T-cell (primary cell): ENCODE measurements around the gene CA10. TPM values are rescaled to one million over a fixed set of nuclear protein-coding genes. Genes with fewer than 3 reads are reported as not detected.

ENCODE experiments used
- ATAC-seq, 4 experiments: fragments of 200-7000 bp in 3 of 4; fragments of 150-1000 bp in 1 of 4; cut with Tn5 transposase; replicated peaks in 1 of 4; 1 replicate in 3 of 4; 2 replicates in 1 of 4; pipeline ENCODE4 v1.10.0; 2021; ENCODE audit warnings: moderate library complexity in 3 of 4, mild to moderate bottlenecking in 2 of 4, moderate number of reproducible peaks in 1 of 4
- CTCF ChIA-PET, 2 donors: fragments of 300-600 bp; sonication (Branson Sonifier 250); formaldehyde crosslinking; loops; one replicate each; lab custom pipeline; 2022; ENCODE audit warnings: antibody characterized with exemption in 2 of 2; lab: Charles Lee
- POLR2A ChIA-PET, 2 donors: fragments of 300-600 bp; sonication (Branson Sonifier 250); formaldehyde crosslinking; loops; one replicate each; lab custom pipeline; 2022; ENCODE audit warnings: antibody characterized with exemption in 2 of 2; lab: Charles Lee
- DNase-seq, 35 experiments: peaks; one replicate each; pipeline versions ENCODE4 v3.0.0 to v3.0.0-alpha.2; 2013 to 2023
- H3K27ac ChIP-seq: one replicate; pipeline ENCODE4 v1.5.1; 2013; ENCODE audit warnings: low read length
- H3K27me3 ChIP-seq, 2 experiments: replicated peaks in 1 of 2; 1 replicate in 1 of 2; 2 replicates in 1 of 2; pipeline versions ENCODE4 v1.6.1 to v1.7.0; 2013; ENCODE audit warnings: low read length in 1 of 2, mixed read lengths in 1 of 2; ENCODE audit not compliant: control insufficient read depth in 2 of 2, insufficient read depth in 2 of 2; ENCODE audit errors: extremely low read depth in 1 of 2
- H3K36me3 ChIP-seq, 2 donors: 1 replicate in 1 of 2; 2 replicates in 1 of 2; pipeline versions ENCODE4 v1.6.1 to v1.7.0; 2013; ENCODE audit warnings: low read length in 1 of 2; ENCODE audit not compliant: control insufficient read depth in 2 of 2, insufficient read depth in 1 of 2; ENCODE audit errors: extremely low read depth in 1 of 2
- H3K4me1 ChIP-seq, 2 experiments: 1 replicate in 1 of 2; 2 replicates in 1 of 2; pipeline versions ENCODE4 v1.6.1 to v1.7.0; 2013; ENCODE audit warnings: low read length in 2 of 2, mixed read lengths in 1 of 2; ENCODE audit not compliant: insufficient read depth in 2 of 2, control insufficient read depth in 1 of 2; ENCODE audit errors: extremely low read depth in 1 of 2
- H3K4me3 ChIP-seq, 2 donors: 1 replicate in 1 of 2; 2 replicates in 1 of 2; pipeline versions ENCODE4 v1.5.1 to v1.7.0; 2013; ENCODE audit warnings: mild to moderate bottlenecking in 2 of 2, low read length in 1 of 2, moderate library complexity in 1 of 2; ENCODE audit not compliant: control insufficient read depth in 1 of 2; ENCODE audit errors: extremely low read depth in 1 of 2
- H3K9me3 ChIP-seq: 2 replicates; pipeline ENCODE4 v1.7.0; 2013
- H3K27ac Mint-ChIP-seq, 2 donors: one replicate each; pipeline ENCODE4 v1.8.0; 2020 to 2021; ENCODE audit warnings: mild to moderate bottlenecking in 2 of 2, mixed read lengths in 2 of 2
- H3K27me3 Mint-ChIP-seq, 2 donors: one replicate each; pipeline ENCODE4 v1.8.0; 2021 to 2022; ENCODE audit warnings: mixed read lengths in 2 of 2
- H3K36me3 Mint-ChIP-seq: one replicate; pipeline ENCODE4 v1.8.0; 2021; ENCODE audit warnings: mixed read lengths
- H3K4me1 Mint-ChIP-seq, 3 donors: one replicate each; pipeline ENCODE4 v1.8.0; 2020 to 2022; ENCODE audit warnings: mixed read lengths in 3 of 3, mild to moderate bottlenecking in 1 of 3
- H3K4me3 Mint-ChIP-seq, 3 donors: one replicate each; pipeline ENCODE4 v1.8.0; 2020 to 2022; ENCODE audit warnings: mild to moderate bottlenecking in 3 of 3, mixed read lengths in 3 of 3, moderate library complexity in 3 of 3
- H3K9me3 Mint-ChIP-seq, 3 donors: one replicate each; pipeline ENCODE4 v1.8.0; 2020 to 2022; ENCODE audit warnings: mixed read lengths in 3 of 3
- WGBS: methylation state at CpG from one replicate; pipeline ENCODE4 v1.1.5; 2013; ENCODE audit warnings: missing lambda C conversion rate; ENCODE audit not compliant: insufficient coverage; 5-methylcytosine and 5-hydroxymethylcytosine counted together
- total RNA-seq, 35 experiments: library from RNA in 6 of 35; stranded (reverse) in 6 of 35; fragments of 120-200 nt in 1 of 35; gene quantifications; one replicate each; pipeline versions ENCODE4 v1.2.1 to v1.2.4 and lab custom pipeline; 2013 to 2026

CA10 gene
- total RNA-seq, 5 donors from 2014 or later (not counting 1 experiment from before 2014, with no cell fraction given), result 0.30 TPM; not detected in 4

GRCh38 chr17:52084176-52084575 lies 74.3 kb downstream of the CA10 start:
- H3K27ac ChIP-seq, result no peak overlapping the region
- no peaks in the 10 kb centered on the region for H3K9me3 Mint-ChIP-seq
- no peak overlapping the region for H3K4me3 Mint-ChIP-seq
- H3K27me3 Mint-ChIP-seq, result peaks cover 0 to 8% of the 10 kb centered on the region in 2 donors
- POLR2A ChIA-PET, result no interaction called here
- ATAC-seq (no peak), DNase-seq (no peak)
- H3K9me3 ChIP-seq, result no peaks in the 10 kb centered on the region
- H3K27ac Mint-ChIP-seq, result no peak overlapping the region
- H3K27me3 ChIP-seq, result no peaks in the 10 kb centered on the region
- WGBS, result 57% methylated on average over 1 of the region's 2 CpGs
- H3K36me3 ChIP-seq, result no peaks in the 10 kb centered on the region
- no peaks in the 10 kb centered on the region for H3K4me1 ChIP-seq
- no peaks in the 10 kb centered on the region for H3K36me3 Mint-ChIP-seq
- H3K4me1 Mint-ChIP-seq, result no peaks in the 10 kb centered on the region
- CTCF ChIA-PET, result no interaction called here
- H3K4me3 ChIP-seq, result no peak overlapping the region

- Mint-ChIP-seq H3K36me3 (no peaks in the 10 kb centered on the region), H3K27me3 (no peaks in the 10 kb centered on the region), H3K4me1 (no peaks in the 10 kb centered on the region), H3K9me3 (peaks cover 0 to 3% (median 0%) of the 10 kb centered on the region in 3 donors), H3K27ac (no peak overlapping the region), H3K4me3 (no peak overlapping the region)
- no CpG with 5 or more reads among the region's 4 CpGs for WGBS
- DNase-seq, result no peak
- Histone ChIP-seq H3K27me3 (no peaks in the 10 kb centered on the region), H3K9me3 (no peaks in the 10 kb centered on the region), H3K4me3 (no peak overlapping the region), H3K27ac (no peak overlapping the region), H3K4me1 (no peaks in the 10 kb centered on the region), H3K36me3 (no peaks in the 10 kb centered on the region)
- no peak for ATAC-seq
- ChIA-PET CTCF (no interaction called here), POLR2A (no interaction called here)
Observed at GRCh38 chr17:52079496-52079895, 79.0 kb downstream of the CA10 start.

GRCh38 chr17:52071712-52072111 lies 86.8 kb downstream of the CA10 start:
- H3K27me3 ChIP-seq, result no peaks in the 10 kb centered on the region
- no peak for DNase-seq
- no peaks in the 10 kb centered on the region for H3K9me3 ChIP-seq
- H3K9me3 Mint-ChIP-seq, result peaks cover 0 to 8% (median 0%) of the 10 kb centered on the region in 3 donors
- whole genome bisulfite sequencing, result 91% methylated on average over 3 of the region's 5 CpGs
- H3K4me1 Mint-ChIP-seq, result no peaks in the 10 kb centered on the region
- POLR2A ChIA-PET, result no interaction called here
- no peak overlapping the region for H3K4me3 Mint-ChIP-seq
- no peak for ATAC-seq
- H3K36me3 ChIP-seq, result no peaks in the 10 kb centered on the region
- peaks cover 6 to 18% of the 10 kb centered on the region in 2 donors for H3K27me3 Mint-ChIP-seq
- H3K27ac Mint-ChIP-seq, result no peak overlapping the region
- H3K4me1 ChIP-seq, result no peaks in the 10 kb centered on the region
- no peak overlapping the region for H3K4me3 ChIP-seq
- no peak overlapping the region for H3K27ac ChIP-seq
- no peaks in the 10 kb centered on the region for H3K36me3 Mint-ChIP-seq
- CTCF ChIA-PET, result no interaction called here

- H3K4me3 ChIP-seq, result no peak overlapping the region
- H3K4me3 Mint-ChIP-seq, result no peak overlapping the region
- no peaks in the 10 kb centered on the region for H3K4me1 ChIP-seq
- H3K27ac ChIP-seq, result no peak overlapping the region
- ChIA-PET POLR2A (no interaction called here), CTCF (no interaction called here)
- H3K9me3 ChIP-seq, result no peaks in the 10 kb centered on the region
- H3K9me3 Mint-ChIP-seq, result peaks cover 0 to 6% (median 4%) of the 10 kb centered on the region in 3 donors
- no peaks in the 10 kb centered on the region for H3K4me1 Mint-ChIP-seq
- H3K27ac Mint-ChIP-seq, result no peak overlapping the region
- H3K36me3 Mint-ChIP-seq, result no peaks in the 10 kb centered on the region
- WGBS, result 50% methylated on average over 1 of the region's 2 CpGs
- H3K36me3 ChIP-seq, result no peaks in the 10 kb centered on the region
- peaks cover 0 to 3% of the 10 kb centered on the region in 2 donors for H3K27me3 Mint-ChIP-seq
- ATAC-seq (no peak), DNase-seq (no peak)
- no peaks in the 10 kb centered on the region for H3K27me3 ChIP-seq
Observed at GRCh38 chr17:52064791-52065211, 93.7 kb downstream of the CA10 start.

GRCh38 chr17:52049496-52049895 lies 109.0 kb downstream of the CA10 start:
- Histone ChIP-seq H3K4me3 (no peak overlapping the region), H3K27me3 (no peaks in the 10 kb centered on the region), H3K27ac (no peak overlapping the region), H3K36me3 (no peaks in the 10 kb centered on the region), H3K9me3 (no peaks in the 10 kb centered on the region), H3K4me1 (no peaks in the 10 kb centered on the region)
- ChIA-PET POLR2A (no interaction called here), CTCF (no interaction called here)
- ATAC-seq (no peak), DNase-seq (no peak)
- no CpG with 5 or more reads among the region's 1 CpG for WGBS
- Mint-ChIP-seq H3K27me3 (peaks cover 5 to 12% of the 10 kb centered on the region in 2 donors), H3K4me3 (no peak overlapping the region), H3K9me3 (peaks cover 0 to 8% (median 5%) of the 10 kb centered on the region in 3 donors), H3K27ac (no peak overlapping the region), H3K36me3 (no peaks in the 10 kb centered on the region), H3K4me1 (no peaks in the 10 kb centered on the region)

- H3K9me3 Mint-ChIP-seq, result peaks cover 0 to 8% (median 5%) of the 10 kb centered on the region in 3 donors
- peaks cover 5 to 12% of the 10 kb centered on the region in 2 donors for H3K27me3 Mint-ChIP-seq
- 86% methylated on average over 1 of the region's 3 CpGs for WGBS
- H3K4me3 ChIP-seq, result no peak overlapping the region
- H3K4me1 Mint-ChIP-seq, result no peaks in the 10 kb centered on the region
- H3K4me3 Mint-ChIP-seq, result no peak overlapping the region
- ChIA-PET CTCF (no interaction called here), POLR2A (no interaction called here)
- H3K27ac ChIP-seq, result no peak overlapping the region
- no peaks in the 10 kb centered on the region for H3K9me3 ChIP-seq
- no peaks in the 10 kb centered on the region for H3K36me3 ChIP-seq
- ATAC-seq (no peak), DNase-seq (no peak)
- no peaks in the 10 kb centered on the region for H3K4me1 ChIP-seq
- H3K36me3 Mint-ChIP-seq, result no peaks in the 10 kb centered on the region
- H3K27me3 ChIP-seq, result peaks cover 0 to 3% of the 10 kb centered on the region in 2 experiments
- no peak overlapping the region for H3K27ac Mint-ChIP-seq
Observed at GRCh38 chr17:52049051-52049450, 109.5 kb downstream of the CA10 start.
